ENCODE data around the gene SCN11A.

SCN11A gene

GRCh38 chr3:39025222-39025970 is 26.3 kb downstream of the SCN11A start:
- 97% methylated on average over 6 of the region's 6 CpGs for WGBS
- H3K27ac ChIP-seq (ENCODE audit: low read depth, low read length): no peak overlapping the region
- no peaks in the 10 kb centered on the region for H3K9me3 ChIP-seq (ENCODE audit: insufficient read depth, low read depth, low read length)
- no peak overlapping the region for H3K4me3 ChIP-seq (ENCODE audit: low read length)
- H3K36me3 ChIP-seq (ENCODE audit: insufficient read depth, low read length): no peaks in the 10 kb centered on the region
- no peak overlapping the region for H3K9ac ChIP-seq (ENCODE audit: low read depth, low read length)
- H3K4me1 ChIP-seq (ENCODE audit: insufficient read depth, low read length): no peaks in the 10 kb centered on the region
- H3K27me3 ChIP-seq (ENCODE audit: insufficient read depth, low read length): no peaks in the 10 kb centered on the region

- Histone ChIP-seq H3K27me3 (ENCODE audit: insufficient read depth, low read length) (no peaks in the 10 kb centered on the region), H3K4me1 (ENCODE audit: insufficient read depth, low read length) (no peaks in the 10 kb centered on the region), H3K4me3 (ENCODE audit: low read length) (no peak overlapping the region), H3K27ac (ENCODE audit: low read depth, low read length) (no peak overlapping the region), H3K9ac (ENCODE audit: low read depth, low read length) (no peak overlapping the region), H3K9me3 (ENCODE audit: insufficient read depth, low read depth, low read length) (no peaks in the 10 kb centered on the region), H3K36me3 (ENCODE audit: insufficient read depth, low read length) (no peaks in the 10 kb centered on the region)
These were observed 27.2 kb downstream of the SCN11A start for GRCh38 chr3:39024497-39024896.

- no peaks in the 10 kb centered on the region for H3K9me3 ChIP-seq (ENCODE audit: insufficient read depth, low read depth, low read length)
- no peaks in the 10 kb centered on the region for H3K27me3 ChIP-seq (ENCODE audit: insufficient read depth, low read length)
- no peaks in the 10 kb centered on the region for H3K4me1 ChIP-seq (ENCODE audit: insufficient read depth, low read length)
- no peak overlapping the region for H3K9ac ChIP-seq (ENCODE audit: low read depth, low read length)
- no peaks in the 10 kb centered on the region for H3K36me3 ChIP-seq (ENCODE audit: insufficient read depth, low read length)
- no peak overlapping the region for H3K4me3 ChIP-seq (ENCODE audit: low read length)
- H3K27ac ChIP-seq (ENCODE audit: low read depth, low read length): no peak overlapping the region
These were observed 29.5 kb downstream of the SCN11A start for GRCh38 chr3:39022286-39022630.

GRCh38 chr3:39021465-39022285 is 30.1 kb downstream of the SCN11A start:
- H3K4me3 ChIP-seq (ENCODE audit: low read length): no peak overlapping the region
- H3K9ac ChIP-seq (ENCODE audit: low read depth, low read length): no peak overlapping the region
- H3K27ac ChIP-seq (ENCODE audit: low read depth, low read length): no peak overlapping the region
- H3K4me1 ChIP-seq (ENCODE audit: insufficient read depth, low read length): no peaks in the 10 kb centered on the region
- no peaks in the 10 kb centered on the region for H3K27me3 ChIP-seq (ENCODE audit: insufficient read depth, low read length)
- WGBS: 91% methylated on average over 4 of the region's 4 CpGs
- no peaks in the 10 kb centered on the region for H3K36me3 ChIP-seq (ENCODE audit: insufficient read depth, low read length)
- no peaks in the 10 kb centered on the region for H3K9me3 ChIP-seq (ENCODE audit: insufficient read depth, low read depth, low read length)

GRCh38 chr3:39021029-39021428 is 30.7 kb downstream of the SCN11A start:
- H3K36me3 ChIP-seq (ENCODE audit: insufficient read depth, low read length): no peaks in the 10 kb centered on the region
- no peaks in the 10 kb centered on the region for H3K27me3 ChIP-seq (ENCODE audit: insufficient read depth, low read length)
- no peak overlapping the region for H3K4me3 ChIP-seq (ENCODE audit: low read length)
- H3K27ac ChIP-seq (ENCODE audit: low read depth, low read length): no peak overlapping the region
- no peak overlapping the region for H3K9ac ChIP-seq (ENCODE audit: low read depth, low read length)
- WGBS: 97% methylated on average over 1 of the region's 1 CpG
- no peaks in the 10 kb centered on the region for H3K4me1 ChIP-seq (ENCODE audit: insufficient read depth, low read length)
- no peaks in the 10 kb centered on the region for H3K9me3 ChIP-seq (ENCODE audit: insufficient read depth, low read depth, low read length)

GRCh38 chr3:39019299-39019698 is 32.4 kb downstream of the SCN11A start:
- Histone ChIP-seq H3K36me3 (ENCODE audit: insufficient read depth, low read length) (no peaks in the 10 kb centered on the region), H3K27ac (ENCODE audit: low read depth, low read length) (no peak overlapping the region), H3K27me3 (ENCODE audit: insufficient read depth, low read length) (no peaks in the 10 kb centered on the region), H3K4me3 (ENCODE audit: low read length) (no peak overlapping the region), H3K9ac (ENCODE audit: low read depth, low read length) (no peak overlapping the region), H3K4me1 (ENCODE audit: insufficient read depth, low read length) (no peaks in the 10 kb centered on the region), H3K9me3 (ENCODE audit: insufficient read depth, low read depth, low read length) (no peaks in the 10 kb centered on the region)
- 90% methylated on average over 2 of the region's 2 CpGs for WGBS

- H3K36me3 ChIP-seq (ENCODE audit: insufficient read depth, low read length): no peaks in the 10 kb centered on the region
- H3K9me3 ChIP-seq (ENCODE audit: insufficient read depth, low read depth, low read length): no peaks in the 10 kb centered on the region
- H3K4me3 ChIP-seq (ENCODE audit: low read length): no peak overlapping the region
- H3K27ac ChIP-seq (ENCODE audit: low read depth, low read length): no peak overlapping the region
- H3K9ac ChIP-seq (ENCODE audit: low read depth, low read length): no peak overlapping the region
- H3K4me1 ChIP-seq (ENCODE audit: insufficient read depth, low read length): peaks cover 9% of the 10 kb centered on the region; the same call in 1 of the 2 replicates
- no peaks in the 10 kb centered on the region for H3K27me3 ChIP-seq (ENCODE audit: insufficient read depth, low read length)
- 92% methylated on average over 3 of the region's 3 CpGs for WGBS
These were observed 36.3 kb downstream of the SCN11A start for GRCh38 chr3:39015418-39015817.

GRCh38 chr3:39013921-39014509 is 37.7 kb downstream of the SCN11A start:
- H3K4me3 ChIP-seq (ENCODE audit: low read length): no peak overlapping the region
- H3K9me3 ChIP-seq (ENCODE audit: insufficient read depth, low read depth, low read length): no peaks in the 10 kb centered on the region
- H3K9ac ChIP-seq (ENCODE audit: low read depth, low read length): no peak overlapping the region
- H3K36me3 ChIP-seq (ENCODE audit: insufficient read depth, low read length): no peaks in the 10 kb centered on the region
- no peak overlapping the region for H3K27ac ChIP-seq (ENCODE audit: low read depth, low read length)
- no peaks in the 10 kb centered on the region for H3K27me3 ChIP-seq (ENCODE audit: insufficient read depth, low read length)
- WGBS: 93% methylated on average over 4 of the region's 4 CpGs
- H3K4me1 ChIP-seq (ENCODE audit: insufficient read depth, low read length): peaks cover 9% of the 10 kb centered on the region; the same call in 1 of the 2 replicates

- Histone ChIP-seq H3K9me3 (ENCODE audit: insufficient read depth, low read depth, low read length) (no peaks in the 10 kb centered on the region), H3K9ac (ENCODE audit: low read depth, low read length) (no peak overlapping the region), H3K4me1 (ENCODE audit: insufficient read depth, low read length) (peaks cover 9% of the 10 kb centered on the region; the same call in 1 of the 2 replicates), H3K27me3 (ENCODE audit: insufficient read depth, low read length) (no peaks in the 10 kb centered on the region), H3K4me3 (ENCODE audit: low read length) (no peak overlapping the region), H3K27ac (ENCODE audit: low read depth, low read length) (no peak overlapping the region), H3K36me3 (ENCODE audit: insufficient read depth, low read length) (no peaks in the 10 kb centered on the region)
- WGBS: 35% methylated on average over 2 of the region's 2 CpGs
These were observed 38.5 kb downstream of the SCN11A start for GRCh38 chr3:39013289-39013688.

- H3K4me3 ChIP-seq (ENCODE audit: low read length): no peak overlapping the region
- H3K9me3 ChIP-seq (ENCODE audit: insufficient read depth, low read depth, low read length): no peaks in the 10 kb centered on the region
- 85% methylated on average over 2 of the region's 2 CpGs for WGBS
- H3K36me3 ChIP-seq (ENCODE audit: insufficient read depth, low read length): no peaks in the 10 kb centered on the region
- no peaks in the 10 kb centered on the region for H3K27me3 ChIP-seq (ENCODE audit: insufficient read depth, low read length)
- no peak overlapping the region for H3K27ac ChIP-seq (ENCODE audit: low read depth, low read length)
- H3K9ac ChIP-seq (ENCODE audit: low read depth, low read length): no peak overlapping the region
- peaks cover 9% of the 10 kb centered on the region; the same call in 1 of the 2 replicates for H3K4me1 ChIP-seq (ENCODE audit: insufficient read depth, low read length)
These were observed 40.5 kb downstream of the SCN11A start for GRCh38 chr3:39011191-39011736.

GRCh38 chr3:39005295-39005694 is 46.4 kb downstream of the SCN11A start:
- Histone ChIP-seq H3K36me3 (ENCODE audit: insufficient read depth, low read length) (no peaks in the 10 kb centered on the region), H3K4me1 (ENCODE audit: insufficient read depth, low read length) (no peaks in the 10 kb centered on the region), H3K9me3 (ENCODE audit: insufficient read depth, low read depth, low read length) (no peaks in the 10 kb centered on the region), H3K27ac (ENCODE audit: low read depth, low read length) (no peak overlapping the region), H3K4me3 (ENCODE audit: low read length) (no peak overlapping the region), H3K27me3 (ENCODE audit: insufficient read depth, low read length) (no peaks in the 10 kb centered on the region), H3K9ac (ENCODE audit: low read depth, low read length) (no peak overlapping the region)
- WGBS: 58% methylated on average over 2 of the region's 2 CpGs
